ENCODE results near the gene PRRC2A. TPM values are rescaled to one million over a fixed set of nuclear protein-coding genes. Genes with fewer than 3 reads are reported as not detected.
"Not testable (repeated sequence)": the region's sequence is repeated elsewhere in the genome, so short reads cannot be mapped to it uniquely, and the experiment has no call there.

Gene PRRC2A
- total and polyA plus RNA-seq, 9 donors = 51.3 to 175 (median 151) TPM

- DNase-seq = peak; percentile 47
- Histone ChIP-seq H3K4me3 (ENCODE audit: low read length) (no peak within 1 kb of the TSS), H3K4me1 (ENCODE audit: control insufficient read depth, insufficient read depth, low read length) (peaks cover 25% of the 10 kb centered on the region), H3K9me3 (replicated peaks; ENCODE audit: control insufficient read depth, low read depth, low read length) (no peaks in the 10 kb centered on the region), H3K27me3 (ENCODE audit: control insufficient read depth, insufficient read depth, low read length) (peaks cover 11% of the 10 kb centered on the region), H3K27ac (ENCODE audit: low read length) (no peak within 1 kb of the TSS), H3K36me3 (ENCODE audit: control insufficient read depth, insufficient read depth, low read length) (no peaks in the 10 kb centered on the region)
- no CpG with 5 or more reads among the region's 1 CpG for WGBS (ENCODE audit: insufficient coverage)
These were observed 34.5 kb upstream of the PRRC2A start, which contains the start of gene LST1 for GRCh38 chr6:31586008-31586407. LST1 (plus strand) TSS chr6:31586277; CDS start chr6:31587300, 1,023 bp downstream.

GRCh38 chr6:31586599-31587281 is 33.8 kb upstream of the PRRC2A start:
- Histone ChIP-seq H3K36me3 (ENCODE audit: control insufficient read depth, insufficient read depth, low read length) (no peaks in the 10 kb centered on the region), H3K27me3 (ENCODE audit: control insufficient read depth, insufficient read depth, low read length) (peaks cover 4% of the 10 kb centered on the region), H3K4me1 (ENCODE audit: control insufficient read depth, insufficient read depth, low read length) (peaks cover 18% of the 10 kb centered on the region), H3K9me3 (replicated peaks; ENCODE audit: control insufficient read depth, low read depth, low read length) (no peaks in the 10 kb centered on the region), H3K4me3 (ENCODE audit: low read length) (no peak overlapping the region), H3K27ac (ENCODE audit: low read length) (no peak overlapping the region)
- WGBS (ENCODE audit: insufficient coverage) = 69% methylated on average over 7 of the region's 9 CpGs
- DNase-seq = peak; percentile 45

GRCh38 chr6:31587791-31588777 is 32.4 kb upstream of the PRRC2A start:
- H3K9me3 ChIP-seq (replicated peaks; ENCODE audit: control insufficient read depth, low read depth, low read length) = no peaks in the 10 kb centered on the region
- H3K4me1 ChIP-seq (ENCODE audit: control insufficient read depth, insufficient read depth, low read length) = peaks cover 17% of the 10 kb centered on the region
- no peak for DNase-seq
- no peak overlapping the region for H3K4me3 ChIP-seq (ENCODE audit: low read length)
- no peaks in the 10 kb centered on the region for H3K27me3 ChIP-seq (ENCODE audit: control insufficient read depth, insufficient read depth, low read length)
- H3K27ac ChIP-seq (ENCODE audit: low read length) = no peak overlapping the region
- H3K36me3 ChIP-seq (ENCODE audit: control insufficient read depth, insufficient read depth, low read length) = no peaks in the 10 kb centered on the region
- 51% methylated on average over 10 of the region's 12 CpGs for WGBS (ENCODE audit: insufficient coverage)

GRCh38 chr6:31588871-31589650 is 31.5 kb upstream of the PRRC2A start:
- H3K27ac ChIP-seq (ENCODE audit: low read length) = no peak overlapping the region
- no peak for DNase-seq
- no peaks in the 10 kb centered on the region for H3K9me3 ChIP-seq (replicated peaks; ENCODE audit: control insufficient read depth, low read depth, low read length)
- H3K4me3 ChIP-seq (ENCODE audit: low read length) = no peak overlapping the region
- H3K36me3 ChIP-seq (ENCODE audit: control insufficient read depth, insufficient read depth, low read length) = no peaks in the 10 kb centered on the region
- no peaks in the 10 kb centered on the region for H3K27me3 ChIP-seq (ENCODE audit: control insufficient read depth, insufficient read depth, low read length)
- H3K4me1 ChIP-seq (ENCODE audit: control insufficient read depth, insufficient read depth, low read length) = peaks cover 17% of the 10 kb centered on the region
- 24% methylated on average over 8 of the region's 9 CpGs for WGBS (ENCODE audit: insufficient coverage)

- DNase-seq; H3K36me3 ChIP-seq (ENCODE audit: control insufficient read depth, insufficient read depth, low read length); H3K9me3 ChIP-seq (replicated peaks; ENCODE audit: control insufficient read depth, low read depth, low read length); H3K4me3 ChIP-seq (ENCODE audit: low read length); H3K27ac ChIP-seq (ENCODE audit: low read length); H3K27me3 ChIP-seq (ENCODE audit: control insufficient read depth, insufficient read depth, low read length): not testable (repeated sequence)
- H3K4me1 ChIP-seq (ENCODE audit: control insufficient read depth, insufficient read depth, low read length) = peaks cover 15% of the 10 kb centered on the region
- 78% methylated on average over 5 of the region's 5 CpGs for WGBS (ENCODE audit: insufficient coverage)
These were observed 29.8 kb upstream of the PRRC2A start for GRCh38 chr6:31590691-31591090.

GRCh38 chr6:31592396-31592771 is 28.1 kb upstream of the PRRC2A start:
- Histone ChIP-seq H3K4me1 (ENCODE audit: control insufficient read depth, insufficient read depth, low read length) (peaks cover 15% of the 10 kb centered on the region), H3K36me3 (ENCODE audit: control insufficient read depth, insufficient read depth, low read length) (no peaks in the 10 kb centered on the region), H3K27me3 (ENCODE audit: control insufficient read depth, insufficient read depth, low read length) (no peaks in the 10 kb centered on the region), H3K9me3 (replicated peaks; ENCODE audit: control insufficient read depth, low read depth, low read length) (no peaks in the 10 kb centered on the region), H3K27ac (ENCODE audit: low read length) (no peak overlapping the region), H3K4me3 (ENCODE audit: low read length) (no peak overlapping the region)
- WGBS (ENCODE audit: insufficient coverage) = 61% methylated on average over 4 of the region's 7 CpGs
- DNase-seq = no peak

- H3K36me3 ChIP-seq (ENCODE audit: control insufficient read depth, insufficient read depth, low read length) = no peaks in the 10 kb centered on the region
- H3K27ac ChIP-seq (ENCODE audit: low read length) = no peak overlapping the region
- H3K9me3 ChIP-seq (replicated peaks; ENCODE audit: control insufficient read depth, low read depth, low read length) = no peaks in the 10 kb centered on the region
- WGBS (ENCODE audit: insufficient coverage) = no CpG with 5 or more reads among the region's 2 CpGs
- no peak for DNase-seq
- no peaks in the 10 kb centered on the region for H3K27me3 ChIP-seq (ENCODE audit: control insufficient read depth, insufficient read depth, low read length)
- H3K4me1 ChIP-seq (ENCODE audit: control insufficient read depth, insufficient read depth, low read length) = no peaks in the 10 kb centered on the region
- H3K4me3 ChIP-seq (ENCODE audit: low read length) = no peak overlapping the region
These were observed 23.5 kb upstream of the PRRC2A start for GRCh38 chr6:31597006-31597405.

- Histone ChIP-seq H3K27ac (ENCODE audit: low read length) (no peak overlapping the region), H3K27me3 (ENCODE audit: control insufficient read depth, insufficient read depth, low read length) (no peaks in the 10 kb centered on the region), H3K36me3 (ENCODE audit: control insufficient read depth, insufficient read depth, low read length) (no peaks in the 10 kb centered on the region), H3K9me3 (replicated peaks; ENCODE audit: control insufficient read depth, low read depth, low read length) (no peaks in the 10 kb centered on the region), H3K4me3 (ENCODE audit: low read length) (no peak overlapping the region), H3K4me1 (ENCODE audit: control insufficient read depth, insufficient read depth, low read length) (no peaks in the 10 kb centered on the region)
- no CpG with 5 or more reads among the region's 1 CpG for WGBS (ENCODE audit: insufficient coverage)
- no peak for DNase-seq
These were observed 13.2 kb upstream of the PRRC2A start for GRCh38 chr6:31607317-31607716.

GRCh38 chr6:31609519-31610406 is 10.8 kb upstream of the PRRC2A start:
- no peak overlapping the region for H3K27ac ChIP-seq (ENCODE audit: low read length)
- peaks cover 2% of the 10 kb centered on the region for H3K27me3 ChIP-seq (ENCODE audit: control insufficient read depth, insufficient read depth, low read length)
- H3K9me3 ChIP-seq (replicated peaks; ENCODE audit: control insufficient read depth, low read depth, low read length) = no peaks in the 10 kb centered on the region
- H3K36me3 ChIP-seq (ENCODE audit: control insufficient read depth, insufficient read depth, low read length) = no peaks in the 10 kb centered on the region
- 63% methylated on average over 3 of the region's 8 CpGs for WGBS (ENCODE audit: insufficient coverage)
- DNase-seq = no peak
- H3K4me3 ChIP-seq (ENCODE audit: low read length) = no peak overlapping the region
- no peaks in the 10 kb centered on the region for H3K4me1 ChIP-seq (ENCODE audit: control insufficient read depth, insufficient read depth, low read length)

All from muscle of leg (tissue), 11 donors.